ENCODE measurements around the gene NAE1. TPM values are rescaled to one million over a fixed set of nuclear protein-coding genes. Genes with fewer than 3 reads are reported as not detected.

NAE1 gene
- 63.5 and 78.5 TPM in 2 replicates for total RNA-seq

GRCh38 chr16:66830422-66831404 lies at the start of gene NAE1:
Gene NAE1 (minus strand): TSS chr16:66830976. CDS start chr16:66830899, 77 bp downstream.

GRCh38 chr16:66844342-66845079 lies 13.7 kb upstream of the NAE1 start, which contains the start of gene CA7:
Gene CA7 (plus strand): TSS chr16:66844414. CDS start chr16:66844488, 74 bp downstream.

GRCh38 chr16:66801320-66802105 lies 29.3 kb downstream of the NAE1 start, which contains the start of gene TERB1:
Gene TERB1 (minus strand): TSS chr16:66801584. CDS start chr16:66796798, 4,786 bp downstream.

Other genes starting within 250 kb of the NAE1 start
- gene CMTM3, start 226.3 kb downstream of the NAE1 start, total RNA-seq = 8.0 and 14.8 TPM in 2 replicates
- 17.5 and 23.0 TPM in 2 replicates for gene CMTM4, start 134.2 kb downstream of the NAE1 start, total RNA-seq
- 164 and 205 TPM in 2 replicates for gene DYNC1LI2, start 79.4 kb downstream of the NAE1 start, total RNA-seq
- gene TERB1, start 29.4 kb downstream of the NAE1 start, total RNA-seq = under 0.01 TPM in 1 of 2 replicates, not detected in the other
- gene CA7, start 13.4 kb upstream of the NAE1 start, total RNA-seq = not detected in 2 replicates
- gene PDP2, start 49.5 kb upstream of the NAE1 start, total RNA-seq = 8.0 and 20.1 TPM in 2 replicates
- gene CDH16, start 87.9 kb upstream of the NAE1 start, total RNA-seq = not detected in 2 replicates
- gene RRAD, start 94.6 kb upstream of the NAE1 start, total RNA-seq = 21.1 and 37.4 TPM in 2 replicates
- gene CIAO2B, start 103.4 kb upstream of the NAE1 start, total RNA-seq = 139 and 204 TPM in 2 replicates
- 18.4 and 32.4 TPM in 2 replicates for gene CES2, start 104.5 kb upstream of the NAE1 start, total RNA-seq
- gene CES3, start 130.3 kb upstream of the NAE1 start, total RNA-seq = 0.65 and 0.89 TPM in 2 replicates
- 1.3 and 3.0 TPM in 2 replicates for gene CES4A, start 157.6 kb upstream of the NAE1 start, total RNA-seq
- 98.3 and 162 TPM in 2 replicates for gene CBFB, start 198.2 kb upstream of the NAE1 start, total RNA-seq